Measurements from ENCODE around the gene PDLIM7.
"Not testable (repeated sequence)": the region's sequence is repeated elsewhere in the genome, so short reads cannot be mapped to it uniquely, and the experiment has no call there.

PDLIM7 gene

DNA sequence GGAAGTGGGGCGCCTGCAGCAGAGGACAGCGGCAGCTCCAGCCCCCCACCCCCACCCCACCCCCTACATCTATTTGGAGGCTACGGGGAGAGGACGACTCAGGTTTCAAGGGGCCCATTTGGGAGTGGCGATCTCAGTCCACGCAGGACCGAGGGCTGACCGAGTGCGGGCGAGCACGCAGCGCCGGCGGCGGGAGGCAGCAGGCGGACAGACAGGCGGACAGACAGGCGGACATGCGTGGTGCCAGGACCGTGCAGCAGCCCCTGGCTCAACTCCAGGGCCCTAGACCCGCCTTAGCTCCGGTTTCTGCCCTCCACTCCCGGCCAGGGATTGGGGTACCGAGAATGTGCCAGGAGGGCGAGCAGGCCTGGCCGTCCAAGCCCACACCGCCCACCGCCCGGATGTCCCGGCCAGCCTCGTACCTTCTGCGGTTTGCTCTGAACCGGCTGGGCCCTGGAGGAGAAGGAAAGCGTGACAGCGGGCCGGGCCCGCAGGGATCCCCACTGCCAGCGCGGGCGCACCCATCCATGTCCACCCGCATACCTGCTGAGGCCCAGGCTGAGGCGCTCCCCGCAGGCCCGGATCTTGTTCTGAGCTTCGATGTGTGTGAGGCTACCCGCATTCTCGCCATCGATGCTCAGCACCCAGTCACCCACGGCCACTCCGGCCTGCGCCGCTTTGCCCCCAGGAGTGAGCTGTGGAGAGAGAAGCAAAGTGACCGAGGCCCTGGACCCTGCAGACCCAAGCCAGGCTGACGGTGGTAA is 5.2 kb downstream of the PDLIM7 start:
- DNase-seq (ENCODE audit: low read depth), result no peak

GRCh38 chr5:177491429-177491945 is 5.9 kb downstream of the PDLIM7 start:
- no peak for DNase-seq (ENCODE audit: low read depth)

- no peak for DNase-seq (ENCODE audit: low read depth)
Observed at GRCh38 chr5:177490992-177491391, 6.4 kb downstream of the PDLIM7 start.

GRCh38 chr5:177490311-177490991 is 7.0 kb downstream of the PDLIM7 start:
- no peak for DNase-seq (ENCODE audit: low read depth)

GRCh38 chr5:177489119-177489716 is 8.2 kb downstream of the PDLIM7 start:
- no peak for DNase-seq (ENCODE audit: low read depth)

DNA sequence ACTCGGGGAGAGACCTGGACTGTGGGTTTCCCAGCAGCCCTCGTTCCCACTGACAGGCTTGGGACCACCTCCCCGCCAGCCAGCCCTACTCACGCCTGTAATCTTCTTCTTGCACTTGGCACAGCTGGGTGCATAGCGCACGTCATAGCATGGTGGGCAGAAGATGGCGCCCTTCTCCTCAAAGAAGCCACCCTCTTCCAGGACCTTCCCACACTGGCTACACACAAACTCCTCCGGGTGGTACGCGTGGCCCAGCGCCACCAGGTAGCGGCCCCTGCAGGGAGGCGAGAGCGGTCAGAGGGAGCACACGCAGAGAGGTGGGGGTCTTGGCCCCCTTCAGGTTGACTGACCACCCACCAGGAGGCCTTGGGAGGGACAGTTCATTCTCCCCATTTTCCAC is 9.4 kb downstream of the PDLIM7 start:
- DNase-seq (ENCODE audit: low read depth), result no peak

- no peak for DNase-seq (ENCODE audit: low read depth)
Observed at GRCh38 chr5:177487144-177487543, 10.3 kb downstream of the PDLIM7 start.

- DNase-seq (ENCODE audit: low read depth), result no peak
Observed at GRCh38 chr5:177486256-177486655, 11.1 kb downstream of the PDLIM7 start.

DNA sequence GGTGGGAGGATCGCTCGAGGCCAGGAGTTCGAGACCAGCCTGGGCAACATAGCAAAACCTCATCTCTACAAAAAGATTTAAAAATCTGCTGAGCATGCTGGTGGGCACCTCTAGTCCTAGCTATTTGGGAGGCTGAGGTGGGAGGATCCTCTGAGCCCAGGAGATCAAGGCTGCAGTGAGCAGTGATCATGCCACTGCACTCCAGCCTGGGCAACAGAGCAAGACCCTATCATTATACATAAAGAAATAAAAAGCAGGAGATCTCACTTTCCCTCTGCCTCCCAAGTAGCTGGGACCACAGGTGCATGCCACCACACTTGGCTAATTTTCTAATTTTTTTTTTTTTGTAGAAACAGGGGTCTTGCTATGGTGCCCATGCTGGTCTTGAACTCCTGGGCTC is 11.7 kb downstream of the PDLIM7 start:
- not testable (repeated sequence) for DNase-seq (ENCODE audit: low read depth)

DNA sequence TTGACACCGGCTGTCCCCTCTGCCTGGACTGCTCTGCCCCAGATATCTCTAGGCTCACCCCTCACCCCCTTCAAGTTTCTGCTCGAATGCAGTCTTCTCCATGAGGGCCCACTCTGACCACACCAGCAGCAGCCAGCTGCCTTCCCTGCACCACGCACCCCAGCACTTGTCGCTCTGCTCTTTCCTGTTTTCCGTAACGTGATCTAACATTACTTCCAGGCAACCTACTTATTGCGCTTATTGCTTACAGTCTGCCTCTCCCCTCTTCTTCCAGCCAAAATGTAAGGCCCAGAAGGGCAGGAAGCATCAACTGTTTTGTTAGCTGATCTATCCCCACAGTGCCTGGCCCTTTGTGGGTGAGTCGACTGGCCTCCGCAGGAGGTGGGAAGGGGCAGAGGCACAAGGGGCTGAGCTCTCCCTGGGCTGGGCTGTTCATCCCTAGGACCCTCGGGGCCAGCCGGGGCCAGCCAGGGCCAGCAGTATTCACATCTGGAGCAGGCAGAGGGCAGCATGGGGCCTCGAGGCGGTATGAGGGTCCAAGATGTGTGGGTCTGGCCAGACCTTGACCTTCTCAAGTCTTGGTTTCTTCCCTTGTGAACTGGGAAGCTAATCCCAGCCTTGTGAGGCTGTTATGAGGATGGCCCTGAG is 12.4 kb downstream of the PDLIM7 start:
- DNase-seq (ENCODE audit: low read depth), result no peak

GRCh38 chr5:177483994-177484901 is 13.2 kb downstream of the PDLIM7 start:
- DNase-seq (ENCODE audit: low read depth), result no peak

- no peak for DNase-seq (ENCODE audit: low read depth)
Observed at GRCh38 chr5:177483042-177483441, 14.4 kb downstream of the PDLIM7 start.

GRCh38 chr5:177482359-177482795 is 15.0 kb downstream of the PDLIM7 start:
- no peak for DNase-seq (ENCODE audit: low read depth)

- no peak for DNase-seq (ENCODE audit: low read depth)
Observed at GRCh38 chr5:177479774-177480173, 17.6 kb downstream of the PDLIM7 start.

DNA sequence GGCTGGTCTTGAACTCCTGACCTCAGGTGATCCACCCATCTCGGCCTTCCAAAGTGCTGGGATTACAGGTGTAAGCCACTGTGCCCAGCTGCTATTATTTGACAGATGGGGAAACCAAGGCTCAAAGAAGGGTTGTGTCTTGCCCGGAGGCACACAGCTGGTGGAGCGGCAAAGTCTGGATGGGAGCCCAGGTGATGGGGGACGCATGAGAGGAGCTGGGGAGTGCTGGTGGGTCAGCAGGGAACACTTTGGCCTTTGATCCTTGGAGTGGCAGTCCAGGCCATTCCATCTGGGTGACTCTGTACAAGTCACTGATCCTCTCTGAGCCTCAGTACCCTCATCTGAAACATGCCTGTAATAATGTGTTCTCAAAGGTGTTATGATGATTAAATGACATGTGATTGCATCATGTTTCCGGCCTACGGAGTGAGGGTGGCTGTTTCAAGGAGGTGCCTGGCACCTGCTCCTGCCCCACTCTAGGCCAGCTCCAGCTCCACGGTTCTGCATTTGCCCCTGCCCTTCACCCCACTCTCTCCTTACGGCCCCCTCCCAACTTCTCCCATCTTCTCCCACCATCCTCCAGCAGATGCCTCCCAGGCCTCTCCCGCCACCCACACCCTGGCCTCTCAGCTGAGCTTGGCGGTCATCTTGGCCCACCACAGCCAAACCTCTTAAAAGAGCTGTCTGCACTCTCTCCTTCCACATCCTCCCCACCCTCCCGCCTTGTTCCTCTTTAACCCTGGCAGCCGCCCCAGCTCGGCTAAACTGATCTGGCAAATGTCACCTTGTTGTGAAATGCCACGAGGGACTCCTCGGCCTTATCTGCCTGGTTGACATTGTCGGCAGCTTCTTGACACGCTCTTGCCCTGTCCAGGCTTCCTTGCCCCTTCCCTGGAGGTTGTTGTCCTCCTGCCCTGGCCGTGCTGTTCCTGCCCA is 18.4 kb downstream of the PDLIM7 start:
- no peak for DNase-seq (ENCODE audit: low read depth)

GRCh38 chr5:177477701-177478477 is 19.5 kb downstream of the PDLIM7 start:
- no peak for DNase-seq (ENCODE audit: low read depth)

GRCh38 chr5:177476531-177477233 is 20.7 kb downstream of the PDLIM7 start:
- no peak for DNase-seq (ENCODE audit: low read depth)

DNA sequence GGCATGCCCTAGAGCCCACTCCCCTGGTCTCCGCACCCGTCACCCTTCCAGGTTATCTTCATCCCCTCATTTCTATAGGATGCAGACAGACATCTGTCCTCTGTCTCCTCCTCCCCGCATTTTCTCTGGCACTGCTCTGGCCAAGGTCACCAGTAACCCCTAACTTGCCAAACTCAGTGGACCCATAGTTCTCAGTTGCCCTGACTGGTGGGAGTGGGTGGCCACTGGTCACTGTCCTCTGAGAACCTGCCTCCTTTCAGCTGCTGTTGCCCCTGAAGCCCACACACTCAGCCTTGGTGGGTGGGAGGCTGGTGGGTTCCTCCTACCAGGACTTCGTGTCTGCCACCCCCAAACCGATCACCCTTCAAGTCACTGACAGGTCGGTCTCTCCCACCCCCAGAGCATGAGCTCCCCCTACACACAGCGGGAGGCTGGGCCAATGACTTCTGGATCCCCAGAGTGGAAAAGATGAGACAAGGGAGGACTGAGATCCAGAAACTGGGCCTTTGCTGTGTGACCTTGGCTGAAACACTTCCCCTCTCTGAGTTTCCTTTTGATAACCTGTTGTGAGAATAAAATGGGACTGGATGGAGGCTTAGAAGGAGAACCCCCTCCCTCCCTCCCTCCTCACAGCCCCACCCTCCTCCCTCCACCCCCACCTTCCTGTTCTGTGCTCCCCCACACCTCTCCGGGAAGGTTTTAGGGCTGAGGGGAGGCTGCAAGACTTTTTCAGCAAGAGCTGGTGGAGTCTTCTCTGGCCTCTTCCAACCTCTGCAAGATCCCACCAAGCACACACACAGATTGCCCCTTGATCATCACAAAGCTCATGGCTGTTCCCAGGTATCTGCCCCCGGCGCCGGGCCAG is 21.6 kb downstream of the PDLIM7 start:
- no peak for DNase-seq (ENCODE audit: low read depth)
